ENCODE data around the gene ARHGAP44.

DNA sequence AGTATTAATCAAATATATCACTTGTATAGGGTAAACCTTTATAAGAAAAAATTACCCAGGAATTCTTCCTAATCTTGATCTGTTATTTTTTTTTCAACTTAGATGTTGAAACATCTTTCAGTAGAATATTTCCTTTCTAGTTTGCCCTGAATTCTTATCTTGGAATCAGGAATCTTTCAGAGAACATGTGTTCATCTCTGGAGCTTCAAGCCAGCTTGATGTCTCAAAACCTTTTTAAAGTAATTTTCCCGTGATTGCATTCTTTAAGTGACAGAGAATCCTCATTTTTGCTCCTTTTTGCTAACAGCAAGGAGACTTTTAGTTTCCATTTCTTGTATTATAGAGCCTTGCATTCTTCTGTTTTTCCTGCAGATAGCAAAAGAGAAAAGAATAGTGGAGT is 137.7 kb downstream of the ARHGAP44 start:
- TF ChIP-seq, protein P1, sequence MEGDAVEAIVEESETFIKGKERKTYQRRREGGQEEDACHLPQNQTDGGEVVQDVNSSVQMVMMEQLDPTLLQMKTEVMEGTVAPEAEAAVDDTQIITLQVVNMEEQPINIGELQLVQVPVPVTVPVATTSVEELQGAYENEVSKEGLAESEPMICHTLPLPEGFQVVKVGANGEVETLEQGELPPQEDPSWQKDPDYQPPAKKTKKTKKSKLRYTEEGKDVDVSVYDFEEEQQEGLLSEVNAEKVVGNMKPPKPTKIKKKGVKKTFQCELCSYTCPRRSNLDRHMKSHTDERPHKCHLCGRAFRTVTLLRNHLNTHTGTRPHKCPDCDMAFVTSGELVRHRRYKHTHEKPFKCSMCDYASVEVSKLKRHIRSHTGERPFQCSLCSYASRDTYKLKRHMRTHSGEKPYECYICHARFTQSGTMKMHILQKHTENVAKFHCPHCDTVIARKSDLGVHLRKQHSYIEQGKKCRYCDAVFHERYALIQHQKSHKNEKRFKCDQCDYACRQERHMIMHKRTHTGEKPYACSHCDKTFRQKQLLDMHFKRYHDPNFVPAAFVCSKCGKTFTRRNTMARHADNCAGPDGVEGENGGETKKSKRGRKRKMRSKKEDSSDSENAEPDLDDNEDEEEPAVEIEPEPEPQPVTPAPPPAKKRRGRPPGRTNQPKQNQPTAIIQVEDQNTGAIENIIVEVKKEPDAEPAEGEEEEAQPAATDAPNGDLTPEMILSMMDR (conservative IDR thresholded peaks at IDR 0.05; ENCODE audit: low read depth in 2 of 2) = no peak
- TF ChIP-seq EZH2 (IDR thresholded peaks at IDR 0.05; ENCODE audit: low read depth, unreplicated experiment) (no peak), EZH2phosphoT487 (IDR thresholded peaks at IDR 0.05; ENCODE audit: unreplicated experiment) (no peak), REST (IDR thresholded peaks at IDR 0.05; ENCODE audit: unreplicated experiment) (no peak), JUNB (IDR thresholded peaks at IDR 0.05; ENCODE audit: unreplicated experiment) (no peak), POLR2AphosphoS5 (IDR thresholded peaks at IDR 0.05; ENCODE audit: low read depth) (no peak), CREB1 (CRISPR knock-in tag; IDR thresholded peaks at IDR 0.05; ENCODE audit: low read depth) (no peak), STAT1 (IDR thresholded peaks at IDR 0.05; ENCODE audit: unreplicated experiment) (no peak), ZNF331 (CRISPR knock-in tag; IDR thresholded peaks at IDR 0.05; ENCODE audit: low read depth) (no peak), ZNF114 (CRISPR knock-in tag; IDR thresholded peaks at IDR 0.05) (no peak), NANOG (IDR thresholded peaks at IDR 0.05; ENCODE audit: borderline replicate concordance) (no peak)
- TF ChIP-seq, protein P2, sequence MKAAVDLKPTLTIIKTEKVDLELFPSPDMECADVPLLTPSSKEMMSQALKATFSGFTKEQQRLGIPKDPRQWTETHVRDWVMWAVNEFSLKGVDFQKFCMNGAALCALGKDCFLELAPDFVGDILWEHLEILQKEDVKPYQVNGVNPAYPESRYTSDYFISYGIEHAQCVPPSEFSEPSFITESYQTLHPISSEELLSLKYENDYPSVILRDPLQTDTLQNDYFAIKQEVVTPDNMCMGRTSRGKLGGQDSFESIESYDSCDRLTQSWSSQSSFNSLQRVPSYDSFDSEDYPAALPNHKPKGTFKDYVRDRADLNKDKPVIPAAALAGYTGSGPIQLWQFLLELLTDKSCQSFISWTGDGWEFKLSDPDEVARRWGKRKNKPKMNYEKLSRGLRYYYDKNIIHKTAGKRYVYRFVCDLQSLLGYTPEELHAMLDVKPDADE (IDR thresholded peaks at IDR 0.05) = no peak
- TF ChIP-seq, protein P3, sequence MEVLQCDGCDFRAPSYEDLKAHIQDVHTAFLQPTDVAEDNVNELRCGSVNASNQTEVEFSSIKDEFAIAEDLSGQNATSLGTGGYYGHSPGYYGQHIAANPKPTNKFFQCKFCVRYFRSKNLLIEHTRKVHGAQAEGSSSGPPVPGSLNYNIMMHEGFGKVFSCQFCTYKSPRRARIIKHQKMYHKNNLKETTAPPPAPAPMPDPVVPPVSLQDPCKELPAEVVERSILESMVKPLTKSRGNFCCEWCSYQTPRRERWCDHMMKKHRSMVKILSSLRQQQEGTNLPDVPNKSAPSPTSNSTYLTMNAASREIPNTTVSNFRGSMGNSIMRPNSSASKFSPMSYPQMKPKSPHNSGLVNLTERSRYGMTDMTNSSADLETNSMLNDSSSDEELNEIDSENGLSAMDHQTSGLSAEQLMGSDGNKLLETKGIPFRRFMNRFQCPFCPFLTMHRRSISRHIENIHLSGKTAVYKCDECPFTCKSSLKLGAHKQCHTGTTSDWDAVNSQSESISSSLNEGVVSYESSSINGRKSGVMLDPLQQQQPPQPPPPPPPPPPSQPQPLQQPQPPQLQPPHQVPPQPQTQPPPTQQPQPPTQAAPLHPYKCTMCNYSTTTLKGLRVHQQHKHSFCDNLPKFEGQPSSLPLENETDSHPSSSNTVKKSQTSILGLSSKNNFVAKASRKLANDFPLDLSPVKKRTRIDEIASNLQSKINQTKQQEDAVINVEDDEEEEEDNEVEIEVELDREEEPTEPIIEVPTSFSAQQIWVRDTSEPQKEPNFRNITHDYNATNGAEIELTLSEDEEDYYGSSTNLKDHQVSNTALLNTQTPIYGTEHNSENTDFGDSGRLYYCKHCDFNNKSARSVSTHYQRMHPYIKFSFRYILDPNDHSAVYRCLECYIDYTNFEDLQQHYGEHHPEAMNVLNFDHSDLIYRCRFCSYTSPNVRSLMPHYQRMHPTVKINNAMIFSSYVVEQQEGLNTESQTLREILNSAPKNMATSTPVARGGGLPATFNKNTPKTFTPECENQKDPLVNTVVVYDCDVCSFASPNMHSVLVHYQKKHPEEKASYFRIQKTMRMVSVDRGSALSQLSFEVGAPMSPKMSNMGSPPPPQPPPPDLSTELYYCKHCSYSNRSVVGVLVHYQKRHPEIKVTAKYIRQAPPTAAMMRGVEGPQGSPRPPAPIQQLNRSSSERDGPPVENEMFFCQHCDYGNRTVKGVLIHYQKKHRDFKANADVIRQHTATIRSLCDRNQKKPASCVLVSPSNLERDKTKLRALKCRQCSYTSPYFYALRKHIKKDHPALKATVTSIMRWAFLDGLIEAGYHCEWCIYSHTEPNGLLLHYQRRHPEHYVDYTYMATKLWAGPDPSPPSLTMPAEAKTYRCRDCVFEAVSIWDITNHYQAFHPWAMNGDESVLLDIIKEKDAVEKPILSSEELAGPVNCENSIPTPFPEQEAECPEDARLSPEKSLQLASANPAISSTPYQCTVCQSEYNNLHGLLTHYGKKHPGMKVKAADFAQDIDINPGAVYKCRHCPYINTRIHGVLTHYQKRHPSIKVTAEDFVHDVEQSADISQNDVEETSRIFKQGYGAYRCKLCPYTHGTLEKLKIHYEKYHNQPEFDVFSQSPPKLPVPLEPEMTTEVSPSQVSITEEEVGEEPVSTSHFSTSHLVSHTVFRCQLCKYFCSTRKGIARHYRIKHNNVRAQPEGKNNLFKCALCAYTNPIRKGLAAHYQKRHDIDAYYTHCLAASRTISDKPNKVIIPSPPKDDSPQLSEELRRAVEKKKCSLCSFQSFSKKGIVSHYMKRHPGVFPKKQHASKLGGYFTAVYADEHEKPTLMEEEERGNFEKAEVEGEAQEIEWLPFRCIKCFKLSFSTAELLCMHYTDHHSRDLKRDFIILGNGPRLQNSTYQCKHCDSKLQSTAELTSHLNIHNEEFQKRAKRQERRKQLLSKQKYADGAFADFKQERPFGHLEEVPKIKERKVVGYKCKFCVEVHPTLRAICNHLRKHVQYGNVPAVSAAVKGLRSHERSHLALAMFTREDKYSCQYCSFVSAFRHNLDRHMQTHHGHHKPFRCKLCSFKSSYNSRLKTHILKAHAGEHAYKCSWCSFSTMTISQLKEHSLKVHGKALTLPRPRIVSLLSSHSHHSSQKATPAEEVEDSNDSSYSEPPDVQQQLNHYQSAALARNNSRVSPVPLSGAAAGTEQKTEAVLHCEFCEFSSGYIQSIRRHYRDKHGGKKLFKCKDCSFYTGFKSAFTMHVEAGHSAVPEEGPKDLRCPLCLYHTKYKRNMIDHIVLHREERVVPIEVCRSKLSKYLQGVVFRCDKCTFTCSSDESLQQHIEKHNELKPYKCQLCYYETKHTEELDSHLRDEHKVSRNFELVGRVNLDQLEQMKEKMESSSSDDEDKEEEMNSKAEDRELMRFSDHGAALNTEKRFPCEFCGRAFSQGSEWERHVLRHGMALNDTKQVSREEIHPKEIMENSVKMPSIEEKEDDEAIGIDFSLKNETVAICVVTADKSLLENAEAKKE (CRISPR knock-in tag; IDR thresholded peaks at IDR 0.05) = no peak

All from GM23338 (cell line).